GM12878 (cell line): Measurements from ENCODE around the gene BLOC1S2.

ENCODE experiments used
- CREB1 ChIP-seq: IDR thresholded peaks from 2 replicates; pipeline ENCODE4 v1.6.1; 2012; ENCODE audit warnings: low read depth, mild to moderate bottlenecking, inconsistent platforms
- CTCF ChIP-seq, 3 experiments: IDR thresholded peaks in 2 of 3; conservative IDR thresholded peaks in 1 of 3; 2 replicates each; pipeline ENCODE4 v1.5.1; 2011; ENCODE audit warnings: low read depth in 3 of 3, low read length in 3 of 3, mild to moderate bottlenecking in 3 of 3, control low read depth in 2 of 3, moderate library complexity in 2 of 3, inconsistent platforms in 1 of 3, mixed read lengths in 1 of 3; ENCODE audit not compliant: control insufficient read depth in 2 of 3, insufficient read depth in 1 of 3; ENCODE audit errors: extremely low read depth in 1 of 3
- HCFC1 ChIP-seq: fragments of 150-350 bp; IDR thresholded peaks from 2 replicates; pipeline ENCODE4 v1.6.1; 2014; ENCODE audit warnings: low read length
- HDGF ChIP-seq: fragments of 450-650 bp; IDR thresholded peaks from 2 replicates; pipeline ENCODE4 v1.6.1; 2016; ENCODE audit warnings: antibody characterized with exemption
- MLLT1 ChIP-seq: fragments of 450-650 bp; IDR thresholded peaks from 2 replicates; pipeline ENCODE4 v1.6.1; 2016; ENCODE audit warnings: mild to moderate bottlenecking
- PKNOX1 ChIP-seq: fragments of 450-650 bp; IDR thresholded peaks from 2 replicates; pipeline ENCODE4 v1.6.1; 2016; ENCODE audit warnings: mild to moderate bottlenecking
- POLR2A ChIP-seq: IDR thresholded peaks from 2 replicates; pipeline ENCODE4 v1.6.1; 2011; ENCODE audit warnings: low read depth, mild to moderate bottlenecking, low read length
- USF1 ChIP-seq: IDR thresholded peaks from 2 replicates; pipeline ENCODE4 v1.6.1; 2011; ENCODE audit warnings: borderline replicate concordance, low read depth, mild to moderate bottlenecking, moderate library complexity, mixed read lengths, low read length; ENCODE audit not compliant: insufficient read depth; ENCODE audit errors: extremely low read length

- TF ChIP-seq HCFC1 = no peak
- TF ChIP-seq CTCF (IDR thresholded peaks at IDR 0.05 in 2 of 3, conservative IDR thresholded peaks at IDR 0.05 in 1 of 3; ENCODE audit: control insufficient read depth in 2 of 3, extremely low read depth in 1 of 3, insufficient read depth in 1 of 3, low read depth in 3 of 3, low read length in 3 of 3) = no peak
- TF ChIP-seq USF1 = no peak
- TF ChIP-seq MLLT1 = no peak
- TF ChIP-seq PKNOX1 = no peak
- TF ChIP-seq CREB1 = no peak
- TF ChIP-seq POLR2A = no peak
- TF ChIP-seq HDGF = no peak
Measured at GRCh38 chr10:100265821-100266485, 20.5 kb downstream of the BLOC1S2 start.
